Stimulated activated naive CD8-positive, alpha-beta T cell treated with anti-CD3 and anti-CD28 coated beads, Interleukin-15, Interleukin-2, amounts not matched to agents 100 ng/mL and 50 ng/mL, for 24 hours (primary cell): ENCODE data around the gene GDF11.

ENCODE experiments used
- H3K27ac Mint-ChIP-seq: one replicate; pipeline ENCODE4 v1.8.0; 2021; ENCODE audit warnings: mild to moderate bottlenecking, mixed read lengths
- H3K27me3 Mint-ChIP-seq: one replicate; pipeline ENCODE4 v1.8.0; 2021; ENCODE audit warnings: mixed read lengths
- H3K36me3 Mint-ChIP-seq: one replicate; pipeline ENCODE4 v1.8.0; 2021; ENCODE audit warnings: low read depth, mixed read lengths
- H3K4me1 Mint-ChIP-seq: one replicate; pipeline ENCODE4 v1.8.0; 2021; ENCODE audit warnings: low read depth, mixed read lengths
- H3K4me3 Mint-ChIP-seq: one replicate; pipeline ENCODE4 v1.8.0; 2021; ENCODE audit warnings: mild to moderate bottlenecking, mixed read lengths
- H3K9me3 Mint-ChIP-seq: one replicate; pipeline ENCODE4 v1.8.0; 2021; ENCODE audit warnings: mixed read lengths

Gene GDF11

GRCh38 chr12:55760663-55761062 is 17.7 kb downstream of the GDF11 start:
- Mint-ChIP-seq H3K27me3 (no peaks in the 10 kb centered on the region), H3K4me3 (no peak overlapping the region), H3K4me1 (peaks cover 16% of the 10 kb centered on the region), H3K9me3 (no peaks in the 10 kb centered on the region), H3K27ac (peak overlapping the region; percentile 69), H3K36me3 (peaks cover 51% of the 10 kb centered on the region)

DNA sequence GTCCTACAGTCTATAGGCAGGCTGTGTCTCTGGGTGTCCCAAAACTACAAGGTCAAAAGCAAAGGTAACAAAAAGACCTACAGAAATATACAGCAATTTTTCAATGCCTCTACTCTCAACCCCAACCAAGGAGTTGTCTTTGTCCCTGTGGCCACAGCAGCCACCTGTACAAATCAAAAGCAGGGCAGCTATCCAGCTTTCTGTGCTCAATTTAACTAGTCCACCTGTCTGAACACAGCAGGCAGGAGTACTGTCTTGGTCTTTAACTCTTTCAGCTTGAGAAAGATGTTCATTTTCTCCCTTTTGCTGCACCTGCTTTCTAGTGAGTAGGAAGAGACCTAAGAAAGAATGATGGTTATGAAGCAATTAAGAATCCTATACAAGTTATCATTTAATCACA is 19.7 kb downstream of the GDF11 start:
- no peaks in the 10 kb centered on the region for H3K9me3 Mint-ChIP-seq
- H3K27me3 Mint-ChIP-seq = no peaks in the 10 kb centered on the region
- H3K36me3 Mint-ChIP-seq = peaks cover 49% of the 10 kb centered on the region
- H3K4me3 Mint-ChIP-seq = no peak overlapping the region
- H3K4me1 Mint-ChIP-seq = peaks cover 14% of the 10 kb centered on the region
- H3K27ac Mint-ChIP-seq = no peak overlapping the region

GRCh38 chr12:55765736-55766290 is 22.9 kb downstream of the GDF11 start:
- H3K4me3 Mint-ChIP-seq = no peak overlapping the region
- peaks cover 36% of the 10 kb centered on the region for H3K36me3 Mint-ChIP-seq

GRCh38 chr12:55767156-55767555 is 24.2 kb downstream of the GDF11 start:
- Mint-ChIP-seq H3K4me1 (peaks cover 2% of the 10 kb centered on the region), H3K4me3 (no peak overlapping the region), H3K9me3 (no peaks in the 10 kb centered on the region), H3K36me3 (peaks cover 37% of the 10 kb centered on the region), H3K27me3 (no peaks in the 10 kb centered on the region), H3K27ac (no peak overlapping the region)

More at GRCh38 chr12:55765736-55766290, 22.9 kb downstream of the GDF11 start:
- H3K9me3 Mint-ChIP-seq = no peaks in the 10 kb centered on the region
- peaks cover 8% of the 10 kb centered on the region for H3K4me1 Mint-ChIP-seq
- no peaks in the 10 kb centered on the region for H3K27me3 Mint-ChIP-seq
- H3K27ac Mint-ChIP-seq = no peak overlapping the region

GRCh38 chr12:55771736-55772135 is 28.8 kb downstream of the GDF11 start:
- H3K27ac Mint-ChIP-seq = no peak overlapping the region
- H3K4me3 Mint-ChIP-seq = no peak overlapping the region
- H3K27me3 Mint-ChIP-seq = no peaks in the 10 kb centered on the region
- H3K36me3 Mint-ChIP-seq = peaks cover 40% of the 10 kb centered on the region
- peaks cover 4% of the 10 kb centered on the region for H3K4me1 Mint-ChIP-seq
- H3K9me3 Mint-ChIP-seq = no peaks in the 10 kb centered on the region

DNA sequence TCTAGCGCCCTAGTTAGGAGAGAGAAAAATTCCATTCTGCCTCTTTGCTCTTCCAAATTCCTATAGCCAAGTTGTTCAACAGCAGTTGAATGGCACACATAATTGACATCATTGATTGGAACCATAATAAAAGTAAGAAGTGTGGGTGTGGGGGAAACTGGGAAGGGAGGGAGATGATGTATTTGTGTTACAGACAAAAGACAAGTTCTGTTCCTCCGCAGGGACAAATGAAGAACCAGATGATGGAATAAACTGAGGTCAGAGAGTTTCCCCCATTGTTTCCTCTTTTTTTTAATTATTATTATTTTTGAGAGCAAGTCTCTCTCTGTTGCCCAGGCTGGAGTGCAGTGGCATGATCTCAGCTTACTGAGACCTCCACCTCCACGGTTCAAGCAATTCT is 34.9 kb downstream of the GDF11 start:
- Mint-ChIP-seq H3K27me3 (no peaks in the 10 kb centered on the region), H3K4me1 (peaks cover 7% of the 10 kb centered on the region), H3K4me3 (no peak overlapping the region), H3K9me3 (no peaks in the 10 kb centered on the region), H3K36me3 (peaks cover 47% of the 10 kb centered on the region), H3K27ac (no peak overlapping the region)

DNA sequence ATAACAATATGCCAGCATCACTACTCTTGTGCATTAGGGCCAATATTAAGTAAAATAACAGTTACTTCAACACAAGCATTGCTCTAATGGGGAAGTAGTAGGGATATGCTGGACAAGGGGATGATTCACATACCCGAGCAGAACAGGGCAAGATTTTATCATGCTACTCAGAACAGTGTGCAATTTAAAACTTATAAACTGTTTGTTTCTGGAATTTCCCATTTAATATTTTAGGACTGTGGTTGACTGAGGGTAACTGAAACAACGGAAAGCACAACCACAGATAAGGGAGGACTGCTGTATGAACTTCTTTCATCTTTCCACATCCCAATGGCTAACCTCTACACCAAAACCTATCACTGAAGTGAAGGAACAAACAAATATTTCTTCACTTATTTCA is 37.8 kb downstream of the GDF11 start:
- H3K27ac Mint-ChIP-seq = no peak overlapping the region
- no peaks in the 10 kb centered on the region for H3K27me3 Mint-ChIP-seq
- no peak overlapping the region for H3K4me3 Mint-ChIP-seq
- peaks cover 7% of the 10 kb centered on the region for H3K4me1 Mint-ChIP-seq
- peaks cover 60% of the 10 kb centered on the region for H3K36me3 Mint-ChIP-seq
- no peaks in the 10 kb centered on the region for H3K9me3 Mint-ChIP-seq

DNA sequence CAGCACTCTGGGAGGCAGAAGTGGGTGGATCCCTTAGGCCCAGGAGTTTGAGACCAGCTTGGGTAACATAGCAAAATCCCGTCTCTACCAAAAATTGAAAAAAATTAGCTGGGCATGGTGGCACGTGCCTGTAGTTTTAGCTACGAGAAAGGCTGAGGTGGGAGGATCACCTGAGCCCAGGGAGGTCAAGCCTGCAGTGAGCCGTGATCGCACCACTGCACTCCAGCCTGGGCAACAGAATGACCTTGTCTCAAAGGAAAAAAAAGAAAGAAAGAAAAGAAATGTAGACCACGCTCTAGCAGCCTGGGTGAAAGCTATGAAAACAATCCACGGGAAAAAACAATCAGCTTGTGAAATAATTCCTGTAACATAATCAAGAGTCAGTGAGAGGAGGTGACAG is 45.6 kb downstream of the GDF11 start:
- Mint-ChIP-seq H3K27ac (no peak overlapping the region), H3K36me3 (peaks cover 61% of the 10 kb centered on the region), H3K27me3 (no peaks in the 10 kb centered on the region), H3K4me3 (no peak overlapping the region), H3K4me1 (no peaks in the 10 kb centered on the region), H3K9me3 (no peaks in the 10 kb centered on the region)

- H3K4me3 Mint-ChIP-seq = no peak overlapping the region
- no peaks in the 10 kb centered on the region for H3K9me3 Mint-ChIP-seq
- no peaks in the 10 kb centered on the region for H3K27me3 Mint-ChIP-seq
- H3K27ac Mint-ChIP-seq = no peak overlapping the region
- H3K4me1 Mint-ChIP-seq = no peaks in the 10 kb centered on the region
- peaks cover 61% of the 10 kb centered on the region for H3K36me3 Mint-ChIP-seq
Observed at GRCh38 chr12:55789171-55789570, 46.2 kb downstream of the GDF11 start.

- Mint-ChIP-seq H3K27ac (no peak overlapping the region), H3K9me3 (no peaks in the 10 kb centered on the region), H3K4me1 (no peaks in the 10 kb centered on the region), H3K4me3 (no peak overlapping the region), H3K36me3 (peaks cover 62% of the 10 kb centered on the region), H3K27me3 (no peaks in the 10 kb centered on the region)
Observed at GRCh38 chr12:55789893-55790292, 47.0 kb downstream of the GDF11 start.

DNA sequence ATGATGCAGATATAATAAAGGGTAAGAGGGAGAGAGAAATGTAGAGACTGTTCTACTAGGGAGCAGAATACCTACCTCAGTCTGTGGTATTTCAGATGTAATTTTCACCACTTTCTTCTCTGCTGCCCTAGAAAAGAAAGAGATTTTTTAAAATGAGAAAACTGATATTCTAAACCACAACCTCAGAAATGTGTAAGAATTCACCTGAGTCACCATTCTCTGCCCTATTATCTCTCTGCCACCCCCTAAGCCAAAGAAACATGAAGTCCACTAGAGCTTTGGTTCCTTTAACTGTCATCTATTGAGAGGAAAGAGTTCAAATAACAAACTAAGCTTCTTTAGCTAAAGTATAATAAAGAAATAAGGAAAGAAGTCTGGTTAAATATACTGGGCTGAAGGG is 53.0 kb downstream of the GDF11 start:
- H3K9me3 Mint-ChIP-seq = no peaks in the 10 kb centered on the region
- peaks cover 3% of the 10 kb centered on the region for H3K4me1 Mint-ChIP-seq
- no peaks in the 10 kb centered on the region for H3K27me3 Mint-ChIP-seq
- H3K27ac Mint-ChIP-seq = no peak overlapping the region
- no peak overlapping the region for H3K4me3 Mint-ChIP-seq
- H3K36me3 Mint-ChIP-seq = peaks cover 63% of the 10 kb centered on the region

DNA sequence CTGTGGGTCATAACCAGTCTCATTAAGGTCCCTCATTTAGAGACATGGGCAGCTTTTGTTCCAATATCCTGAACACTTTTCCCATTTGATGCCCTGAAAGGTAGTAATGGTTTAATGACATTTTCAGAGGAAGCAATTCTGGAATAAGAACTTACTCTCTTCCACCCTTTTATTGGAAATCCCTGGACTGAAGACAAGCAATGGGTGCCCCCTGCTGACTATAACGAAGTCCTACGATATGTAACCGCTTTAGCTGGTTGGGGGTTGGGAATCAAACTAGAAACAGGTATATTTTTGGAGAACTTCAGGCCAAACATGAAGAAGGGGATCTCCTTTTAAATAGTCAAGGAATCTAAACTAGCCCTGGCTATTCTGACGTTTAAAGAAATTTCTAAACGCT is 54.1 kb downstream of the GDF11 start:
- H3K9me3 Mint-ChIP-seq = no peaks in the 10 kb centered on the region
- peak overlapping the region; percentile 43 for H3K27ac Mint-ChIP-seq
- peaks cover 3% of the 10 kb centered on the region for H3K4me1 Mint-ChIP-seq
- no peaks in the 10 kb centered on the region for H3K27me3 Mint-ChIP-seq
- H3K36me3 Mint-ChIP-seq = peaks cover 70% of the 10 kb centered on the region
- H3K4me3 Mint-ChIP-seq = no peak overlapping the region

DNA sequence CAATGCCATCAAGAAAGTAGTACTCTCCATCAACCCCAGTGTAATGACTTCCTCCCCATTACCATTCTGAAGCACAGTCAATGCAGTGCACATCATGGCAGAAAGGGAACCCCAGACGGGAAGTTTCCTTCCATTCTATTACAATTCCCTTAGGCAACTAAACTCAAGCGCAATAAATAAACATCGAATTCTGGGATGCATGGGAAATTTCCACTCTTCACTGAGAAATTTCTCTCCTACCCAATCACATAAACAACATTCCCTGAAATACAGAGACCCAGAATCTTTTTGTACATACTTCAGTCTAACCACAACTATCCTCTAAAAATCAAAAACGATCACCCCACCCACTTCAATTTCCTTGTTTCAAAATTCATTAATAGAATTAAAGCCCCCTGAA is 54.6 kb downstream of the GDF11 start:
- H3K9me3 Mint-ChIP-seq = no peaks in the 10 kb centered on the region
- H3K36me3 Mint-ChIP-seq = peaks cover 75% of the 10 kb centered on the region
- H3K4me1 Mint-ChIP-seq = peaks cover 3% of the 10 kb centered on the region
- H3K4me3 Mint-ChIP-seq = no peak overlapping the region
- no peak overlapping the region for H3K27ac Mint-ChIP-seq
- no peaks in the 10 kb centered on the region for H3K27me3 Mint-ChIP-seq
